Activated CD8-positive, alpha-beta memory T cell treated with anti-CD3 and anti-CD28 coated beads, Interleukin-2, amount 50 U/mL, for 48 hours (primary cell): Measurements from ENCODE around the gene MRPS23.

Source experiments
- DNase-seq: peaks from one replicate; pipeline ENCODE4 v3.0.0-alpha.2; 2020

MRPS23 gene

GRCh38 chr17:57834146-57834741 is 15.6 kb downstream of the MRPS23 start:
- no peak for DNase-seq

GRCh38 chr17:57833179-57833939 is 16.5 kb downstream of the MRPS23 start:
- DNase-seq = peak; percentile 83

GRCh38 chr17:57832314-57833178 is 17.3 kb downstream of the MRPS23 start:
- no peak for DNase-seq

GRCh38 chr17:57830880-57831279 is 19.0 kb downstream of the MRPS23 start:
- DNase-seq = no peak

GRCh38 chr17:57823469-57824401 is 26.1 kb downstream of the MRPS23 start:
- DNase-seq = no peak

GRCh38 chr17:57819867-57820266 is 30.0 kb downstream of the MRPS23 start:
- no peak for DNase-seq

- no peak for DNase-seq
Measured at GRCh38 chr17:57819285-57819684, 30.6 kb downstream of the MRPS23 start.

GRCh38 chr17:57818066-57818465 is 31.8 kb downstream of the MRPS23 start:
- no peak for DNase-seq

- no peak for DNase-seq
Measured at GRCh38 chr17:57817299-57817698, 32.5 kb downstream of the MRPS23 start.

GRCh38 chr17:57814421-57814820 is 35.4 kb downstream of the MRPS23 start:
- no peak for DNase-seq

GRCh38 chr17:57811638-57812280 is 38.1 kb downstream of the MRPS23 start:
- no peak for DNase-seq

- no peak for DNase-seq
Measured at GRCh38 chr17:57810721-57811637, 38.9 kb downstream of the MRPS23 start.

- no peak for DNase-seq
Measured at GRCh38 chr17:57809879-57810278, 40.0 kb downstream of the MRPS23 start.

- no peak for DNase-seq
Measured at GRCh38 chr17:57808882-57809281, 41.0 kb downstream of the MRPS23 start.

GRCh38 chr17:57806167-57806830 is 43.5 kb downstream of the MRPS23 start:
- DNase-seq = no peak

GRCh38 chr17:57803021-57803420 is 46.8 kb downstream of the MRPS23 start:
- no peak for DNase-seq

- DNase-seq = no peak
Measured at GRCh38 chr17:57801044-57801711, 48.7 kb downstream of the MRPS23 start.

GRCh38 chr17:57794841-57795240 is 55.0 kb downstream of the MRPS23 start:
- no peak for DNase-seq

- DNase-seq = no peak
Measured at GRCh38 chr17:57788725-57789124, 61.1 kb downstream of the MRPS23 start.

- no peak for DNase-seq
Measured at GRCh38 chr17:57785022-57785421, 64.8 kb downstream of the MRPS23 start.
